Activated naive CD4-positive, alpha-beta T cell treated with Interleukin-2 at 50 U/mL for 16 hours (primary cell): ENCODE data around the gene CSF1.
"Not testable (repeated sequence)": the region's sequence is repeated elsewhere in the genome, so short reads cannot be mapped to it uniquely, and the experiment has no call there.

Experiments used
- DNase-seq: peaks from one replicate; pipeline ENCODE4 v3.0.0-alpha.2; 2020

The CSF1 gene

DNA sequence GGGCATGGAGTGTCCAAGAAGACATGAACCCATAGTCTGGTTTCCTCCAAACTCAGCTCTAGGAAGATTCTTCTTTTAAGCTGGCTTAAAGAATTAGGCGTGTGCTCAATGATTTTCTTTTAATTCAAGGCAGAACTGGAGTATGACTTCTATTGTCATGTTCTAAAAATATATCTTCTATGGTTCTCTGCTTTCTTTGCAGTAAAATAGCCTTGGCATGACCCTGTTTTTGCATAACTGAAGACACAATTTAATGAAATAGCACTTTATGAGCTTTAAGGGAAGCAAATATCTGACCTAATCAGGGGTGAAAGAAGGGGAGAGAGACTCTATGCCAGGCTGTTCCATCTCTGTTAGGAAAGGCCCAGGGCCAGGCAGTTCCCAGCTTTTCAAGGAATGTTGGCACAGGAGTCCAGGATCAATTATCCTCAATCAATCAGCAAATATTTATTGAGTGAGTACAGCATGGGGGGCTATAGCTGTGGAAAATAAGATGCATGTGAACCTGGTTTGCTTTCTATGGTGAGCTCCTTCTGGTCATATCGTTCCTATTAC lies 7.2 kb upstream of the CSF1 start:
- no peak for DNase-seq

- DNase-seq, result no peak
These were observed 6.4 kb upstream of the CSF1 start for GRCh38 chr1:109904105-109904817.

- DNase-seq, result no peak
These were observed 5.2 kb upstream of the CSF1 start for GRCh38 chr1:109905491-109905890.

GRCh38 chr1:109906160-109906838 lies 4.3 kb upstream of the CSF1 start:
- peak; percentile 57 for DNase-seq

DNA sequence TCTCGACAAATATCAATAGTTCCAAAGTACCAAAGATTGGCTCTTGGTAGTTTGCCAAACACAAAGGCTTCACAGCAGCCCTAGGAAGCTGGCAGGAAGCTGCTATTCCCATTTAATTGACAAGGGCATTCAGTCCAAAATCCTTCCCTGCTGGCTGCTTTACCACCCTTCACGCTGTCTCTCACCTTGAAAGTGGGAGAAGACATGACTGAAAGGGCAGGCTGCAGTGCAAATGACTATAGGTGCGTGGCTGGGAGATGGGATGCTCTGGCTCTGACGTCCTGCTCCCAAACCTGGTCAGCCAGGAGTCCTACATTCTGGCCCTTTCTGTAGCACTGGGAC lies 3.8 kb upstream of the CSF1 start:
- DNase-seq, result no peak

- no peak for DNase-seq
These were observed 3.4 kb upstream of the CSF1 start for GRCh38 chr1:109907190-109907774.

DNA sequence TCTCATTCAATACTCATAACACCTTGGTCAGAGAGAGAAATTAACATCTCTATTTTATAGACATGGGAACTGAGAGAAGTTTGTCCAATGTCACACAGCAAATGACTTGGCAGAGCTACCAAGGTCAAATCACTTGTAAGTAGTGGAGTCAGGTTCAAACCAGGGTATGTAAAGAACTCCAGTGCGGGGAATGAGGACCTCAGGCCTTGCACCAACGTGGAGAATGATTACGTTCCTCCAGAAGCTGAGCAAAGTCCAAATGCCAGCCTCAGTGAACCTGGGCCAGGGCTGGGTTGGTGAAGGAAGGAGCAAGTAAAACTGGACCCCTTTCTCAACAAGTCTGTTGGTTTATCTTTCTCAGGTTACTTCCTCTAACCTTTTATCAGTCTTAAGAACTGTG lies 1.8 kb upstream of the CSF1 start:
- no peak for DNase-seq

DNA sequence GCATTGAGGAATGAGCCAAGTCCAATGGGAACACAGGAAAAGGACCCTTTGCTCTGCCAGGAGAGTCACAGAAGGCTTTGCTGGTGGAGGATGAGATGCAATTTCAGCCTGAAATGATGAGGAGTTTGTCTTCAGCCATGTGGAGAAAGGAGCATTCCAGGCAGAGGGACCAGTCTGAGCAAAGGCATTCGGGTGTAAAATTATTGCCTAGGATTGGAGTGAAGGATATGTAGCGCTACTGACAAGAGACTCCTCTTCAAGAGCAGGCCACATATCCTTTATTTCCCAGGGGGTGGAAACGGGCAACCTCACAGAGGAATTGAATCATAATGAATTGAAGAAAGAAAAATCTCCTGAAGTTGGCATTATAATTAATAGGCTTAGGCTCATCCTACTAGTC lies 1.1 kb upstream of the CSF1 start:
- DNase-seq, result no peak

- DNase-seq, result peak; percentile 32
These were observed 532 bp downstream of the CSF1 start for GRCh38 chr1:109910963-109911798.

- DNase-seq, result no peak
These were observed 1.7 kb downstream of the CSF1 start for GRCh38 chr1:109912214-109912861.

GRCh38 chr1:109912873-109913272 lies 2.2 kb downstream of the CSF1 start:
- DNase-seq, result no peak

DNA sequence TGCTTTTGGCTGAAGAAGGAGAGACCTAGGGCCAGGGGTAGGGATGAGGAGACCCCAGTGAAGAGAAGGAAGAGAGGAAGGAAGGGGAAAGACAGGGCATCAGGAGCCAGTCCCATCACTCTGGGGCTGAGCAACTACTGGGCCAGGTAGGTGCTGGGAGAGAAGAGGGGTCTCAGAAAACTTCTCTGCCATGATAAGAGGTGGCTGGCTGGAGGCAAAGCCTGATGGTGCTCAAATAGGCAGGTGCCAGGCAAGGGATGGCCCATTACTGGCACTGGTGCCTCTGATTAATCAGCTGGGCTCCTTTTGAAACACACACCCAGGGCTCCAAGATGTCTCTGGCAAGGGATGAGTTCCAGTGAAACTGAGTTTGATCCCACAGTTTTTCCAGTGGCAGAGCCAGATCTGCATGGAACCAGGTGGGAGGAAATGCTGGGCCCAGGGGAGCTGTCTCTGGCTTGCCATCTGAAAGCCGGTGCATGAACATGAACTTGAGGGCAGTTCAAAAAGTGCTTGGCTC lies 2.8 kb downstream of the CSF1 start:
- no peak for DNase-seq

- DNase-seq, result no peak
These were observed 4.1 kb downstream of the CSF1 start for GRCh38 chr1:109914587-109915240.

- DNase-seq, result no peak
These were observed 6.6 kb downstream of the CSF1 start for GRCh38 chr1:109917051-109917767.

DNA sequence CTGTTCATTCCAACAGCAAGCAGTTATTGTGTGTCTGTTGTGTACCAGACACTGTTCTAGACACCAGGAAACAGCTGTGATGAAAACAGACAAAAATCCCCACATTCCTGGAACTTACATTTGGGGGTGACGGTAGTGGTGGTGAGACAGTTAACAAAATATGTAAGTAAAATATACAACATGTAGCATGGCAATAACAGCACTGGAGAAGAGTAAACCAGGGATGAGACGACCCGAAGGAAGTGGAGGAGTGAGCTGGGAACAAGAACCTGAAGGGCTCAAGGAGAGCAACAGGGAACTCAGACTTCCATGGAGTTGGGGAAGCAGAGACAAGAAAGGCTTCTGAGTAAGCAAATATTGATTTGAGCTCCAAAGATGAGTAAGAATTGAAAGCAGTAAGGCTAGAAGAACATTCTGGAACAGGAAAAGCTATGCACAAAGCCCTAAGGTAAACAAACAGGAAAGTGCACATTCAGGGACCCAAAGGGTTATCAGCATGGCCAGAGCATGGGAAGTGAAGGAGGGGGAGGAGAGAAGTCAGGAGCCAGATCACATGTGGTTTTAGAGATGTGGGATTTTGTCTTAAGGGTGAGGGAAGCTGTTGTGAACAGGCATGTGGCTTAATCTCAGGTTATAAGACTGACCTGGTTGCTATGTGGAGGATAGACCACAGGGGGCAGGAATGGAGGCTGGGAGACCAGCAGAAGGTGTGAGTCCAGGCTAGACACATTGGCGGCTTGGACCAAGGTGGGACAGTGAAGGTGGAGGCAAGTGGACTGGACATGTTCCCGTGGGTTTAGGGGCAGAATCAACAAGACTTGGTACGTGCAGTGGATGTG lies 7.3 kb downstream of the CSF1 start:
- no peak for DNase-seq

DNA sequence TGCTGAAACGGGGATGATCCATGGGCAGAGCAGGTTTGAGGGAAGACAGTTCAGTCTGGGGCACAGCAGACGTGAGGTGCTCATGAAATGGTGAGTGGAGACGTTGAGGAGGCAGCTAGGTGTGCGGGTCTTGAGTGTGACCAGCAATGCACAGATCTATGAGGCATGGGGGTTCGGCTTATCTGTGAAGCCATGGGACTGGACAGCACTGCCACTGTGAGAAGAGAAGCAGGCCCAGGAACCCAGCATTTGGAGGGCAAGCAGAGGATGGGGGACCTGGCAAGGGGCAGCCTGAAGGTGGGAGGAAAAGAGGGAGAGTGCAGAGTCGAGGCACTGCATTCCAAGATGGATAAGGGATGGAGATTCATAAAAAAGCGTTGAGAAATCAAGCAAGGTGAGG lies 8.0 kb downstream of the CSF1 start:
- no peak for DNase-seq

GRCh38 chr1:109919303-109919702 lies 8.7 kb downstream of the CSF1 start:
- DNase-seq, result no peak

DNA sequence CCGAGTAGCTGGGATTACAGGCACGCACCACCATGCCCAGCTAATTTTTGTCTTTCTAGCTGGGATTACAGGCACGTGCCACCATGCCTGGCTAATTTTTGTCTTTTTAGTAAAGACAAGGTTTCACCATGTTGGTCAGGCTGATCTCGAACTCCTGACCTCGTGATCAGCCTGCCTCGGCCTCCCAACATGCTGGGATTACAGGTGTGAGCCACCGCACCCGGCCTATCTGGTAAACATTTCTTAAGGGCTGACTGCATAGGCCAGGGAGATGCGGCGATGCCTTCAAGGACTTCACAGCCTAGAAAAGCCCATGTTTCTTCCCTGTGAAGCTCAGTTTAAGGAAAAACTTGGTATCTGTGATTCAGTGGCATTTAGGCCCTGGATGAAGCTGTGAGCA lies 9.7 kb downstream of the CSF1 start:
- DNase-seq, result not testable (repeated sequence)

- DNase-seq, result no peak
These were observed 11.7 kb downstream of the CSF1 start for GRCh38 chr1:109922326-109922725.
